Uterus (tissue), 2 donors: Measurements from ENCODE around the gene RAB3IP.

Experiments
- CTCF ChIP-seq, 4 experiments: fragments of 200-600 bp in 2 of 4; fragments of 450-650 bp in 2 of 4; sonication (generic) in 2 of 4; IDR thresholded peaks; one replicate each; pipeline ENCODE4 v1.5.1; 2016 to 2019; ENCODE audit warnings: antibody characterized with exemption in 4 of 4, mild to moderate bottlenecking in 2 of 4, moderate library complexity in 1 of 4
- POLR2A ChIP-seq, 2 donors: fragments of 450-650 bp; IDR thresholded peaks; one replicate each; pipeline ENCODE4 v1.6.1; 2016; ENCODE audit warnings: antibody characterized with exemption in 2 of 2, mild to moderate bottlenecking in 1 of 2, moderate library complexity in 1 of 2

DNA sequence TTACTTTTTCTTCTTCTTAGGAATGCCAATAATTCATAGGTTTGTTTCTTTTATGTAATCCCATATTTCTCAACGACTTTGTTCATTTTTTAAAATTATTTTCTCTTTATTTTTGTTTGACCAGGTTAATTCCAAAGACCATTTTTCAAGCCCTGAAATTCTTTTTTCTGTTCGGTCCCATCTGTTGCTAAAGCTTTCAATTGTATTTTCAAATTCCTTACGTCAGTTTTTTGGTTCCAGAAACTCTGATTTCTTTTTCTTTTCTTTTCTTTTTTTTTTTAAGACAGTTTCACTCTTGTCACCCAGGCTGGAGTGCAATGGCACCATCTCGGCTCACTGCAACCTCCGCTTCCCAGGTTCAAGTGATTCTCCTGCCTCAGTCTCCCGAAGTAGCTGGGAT lies 27.6 kb downstream of the RAB3IP start:
- TF ChIP-seq CTCF (IDR thresholded peaks at IDR 0.05) (no peak), POLR2A (IDR thresholded peaks at IDR 0.05) (no peak)
